Skeletal muscle satellite cell (primary cell): Measurements from ENCODE around the gene ACADSB.

Experiments
- H3K27me3 ChIP-seq: 2 replicates; pipeline ENCODE4 v1.7.0; 2013; ENCODE audit warnings: low read length; ENCODE audit not compliant: control insufficient read depth, insufficient read depth
- H3K36me3 ChIP-seq: 2 replicates; pipeline ENCODE4 v1.7.0; 2013; ENCODE audit warnings: mild to moderate bottlenecking, control low read depth, low read length; ENCODE audit not compliant: insufficient read depth
- H3K4me1 ChIP-seq: 2 replicates; pipeline ENCODE4 v1.7.0; 2013; ENCODE audit warnings: low read length; ENCODE audit not compliant: control insufficient read depth, insufficient read depth
- H3K4me2 ChIP-seq: 2 replicates; pipeline ENCODE4 v1.7.0; 2013; ENCODE audit warnings: mild to moderate bottlenecking, low read length
- H3K4me3 ChIP-seq: 2 replicates; pipeline ENCODE4 v1.7.0; 2013; ENCODE audit warnings: low read length
- H3K9ac ChIP-seq: 2 replicates; pipeline ENCODE4 v1.7.0; 2013; ENCODE audit warnings: mild to moderate bottlenecking, low read depth, low read length, moderate library complexity
- H3K9me3 ChIP-seq: replicated peaks from 2 replicates; pipeline ENCODE4 v1.7.0; 2013; ENCODE audit warnings: mild to moderate bottlenecking, control low read depth, low read length

Gene ACADSB

DNA sequence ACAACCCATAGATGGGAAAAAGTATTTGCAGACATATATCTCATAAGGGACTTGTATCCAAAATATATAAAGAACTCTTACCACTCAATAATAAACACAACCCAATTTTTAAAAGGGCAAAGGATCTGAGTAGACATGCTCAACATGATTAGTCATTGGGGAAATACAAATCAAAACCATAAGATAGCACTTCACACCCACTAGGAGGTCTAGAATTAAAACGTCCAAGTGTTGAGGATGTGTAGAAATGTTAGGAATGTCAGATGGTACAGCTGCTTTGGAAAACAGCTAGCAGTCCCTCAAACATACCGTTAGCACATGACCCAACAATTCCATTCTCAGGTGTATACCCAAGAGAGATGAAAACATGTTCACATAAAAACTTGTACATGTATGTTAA is 20.3 kb upstream of the ACADSB start:
- no peak overlapping the region for H3K9ac ChIP-seq
- no peaks in the 10 kb centered on the region for H3K9me3 ChIP-seq
- H3K4me2 ChIP-seq, result no peak overlapping the region
- no peak overlapping the region for H3K4me3 ChIP-seq
- H3K36me3 ChIP-seq, result peaks cover 16% of the 10 kb centered on the region
- H3K4me1 ChIP-seq, result peaks cover 8% of the 10 kb centered on the region
- no peaks in the 10 kb centered on the region for H3K27me3 ChIP-seq

GRCh38 chr10:122990278-122990677 is 18.5 kb upstream of the ACADSB start:
- no peak overlapping the region for H3K4me3 ChIP-seq
- peaks cover 30% of the 10 kb centered on the region for H3K36me3 ChIP-seq

DNA sequence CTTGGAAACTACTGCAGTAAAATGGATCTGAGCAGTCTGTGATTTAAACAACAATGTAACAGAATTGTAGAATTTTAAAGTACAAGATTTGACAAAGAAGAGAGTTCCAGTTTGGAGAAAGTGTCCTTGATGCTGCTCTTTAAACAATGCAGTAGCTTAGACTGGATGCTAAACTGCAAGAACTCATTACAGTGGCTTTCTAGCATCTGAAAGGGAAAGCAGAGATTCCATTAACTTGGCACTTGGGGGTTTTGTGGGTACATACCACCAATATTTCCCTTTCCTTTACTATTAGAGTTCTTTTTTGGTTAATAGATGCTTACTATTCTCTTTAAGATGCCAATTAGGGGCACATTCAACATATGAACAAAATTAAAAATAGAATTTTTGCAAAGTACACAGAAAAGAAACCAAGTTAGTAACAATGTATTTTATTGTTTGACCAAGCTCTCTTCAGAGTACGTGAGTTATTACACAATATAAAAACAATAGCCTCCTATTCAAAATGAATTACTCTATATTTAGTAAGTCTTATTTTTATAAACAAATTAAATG is 16.7 kb upstream of the ACADSB start:
- H3K4me3 ChIP-seq, result no peak overlapping the region
- H3K4me1 ChIP-seq, result peaks cover 8% of the 10 kb centered on the region
- peaks cover 37% of the 10 kb centered on the region for H3K36me3 ChIP-seq
- no peaks in the 10 kb centered on the region for H3K9me3 ChIP-seq
- no peak overlapping the region for H3K4me2 ChIP-seq
- H3K27me3 ChIP-seq, result no peaks in the 10 kb centered on the region
- no peak overlapping the region for H3K9ac ChIP-seq

More at GRCh38 chr10:122990278-122990677, 18.5 kb upstream of the ACADSB start:
- H3K9me3 ChIP-seq, result no peaks in the 10 kb centered on the region
- peaks cover 8% of the 10 kb centered on the region for H3K4me1 ChIP-seq
- no peak overlapping the region for H3K4me2 ChIP-seq
- no peak overlapping the region for H3K9ac ChIP-seq
- H3K27me3 ChIP-seq, result no peaks in the 10 kb centered on the region

GRCh38 chr10:122993797-122994336 is 14.9 kb upstream of the ACADSB start:
- no peaks in the 10 kb centered on the region for H3K27me3 ChIP-seq
- H3K36me3 ChIP-seq, result peaks cover 34% of the 10 kb centered on the region
- H3K4me2 ChIP-seq, result no peak overlapping the region
- H3K9me3 ChIP-seq, result no peaks in the 10 kb centered on the region
- no peak overlapping the region for H3K4me3 ChIP-seq
- peaks cover 8% of the 10 kb centered on the region for H3K4me1 ChIP-seq
- no peak overlapping the region for H3K9ac ChIP-seq

DNA sequence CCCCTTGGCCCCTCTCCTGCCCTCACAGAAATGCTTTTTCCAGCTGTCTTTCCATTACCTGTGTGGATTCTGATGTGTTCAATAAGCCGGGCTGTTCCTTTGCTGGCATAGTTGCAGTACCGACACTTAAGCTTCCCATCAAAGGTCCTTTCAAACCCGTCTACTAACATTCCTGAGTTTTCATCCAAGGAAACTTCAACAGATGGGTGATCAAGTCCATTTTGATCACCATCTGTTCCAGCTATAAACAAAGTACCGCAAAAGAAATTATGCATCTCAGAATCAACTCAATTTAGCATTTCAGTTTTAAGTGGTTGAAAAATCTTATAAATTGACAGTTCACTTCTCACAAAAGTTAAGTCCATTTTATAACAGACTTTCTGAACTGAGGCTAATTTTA is 12.9 kb upstream of the ACADSB start:
- Histone ChIP-seq H3K4me3 (no peak overlapping the region), H3K4me1 (no peaks in the 10 kb centered on the region), H3K27me3 (no peaks in the 10 kb centered on the region), H3K4me2 (no peak overlapping the region), H3K9ac (no peak overlapping the region), H3K36me3 (peaks cover 33% of the 10 kb centered on the region), H3K9me3 (no peaks in the 10 kb centered on the region)

DNA sequence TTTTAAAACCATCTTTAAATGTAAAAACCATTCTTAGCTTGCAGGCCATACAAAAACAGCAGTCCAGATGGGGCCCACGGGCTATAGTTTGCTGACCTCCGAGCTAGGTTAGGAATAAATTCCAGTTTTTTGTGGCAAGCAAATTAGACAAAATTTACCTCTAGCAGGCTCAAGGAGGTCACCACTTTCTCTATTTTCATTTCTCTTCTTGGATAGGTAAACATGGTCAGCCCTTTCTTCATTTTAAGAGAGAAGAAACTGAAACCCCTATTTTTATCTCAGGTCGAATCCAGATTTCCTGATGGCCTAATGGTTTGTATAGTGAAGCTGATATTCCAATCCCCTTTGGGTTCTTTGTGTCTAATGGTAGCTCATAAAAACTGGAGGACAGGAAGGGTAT is 10.9 kb upstream of the ACADSB start:
- Histone ChIP-seq H3K9ac (no peak overlapping the region), H3K4me2 (no peak overlapping the region), H3K4me3 (no peak overlapping the region), H3K4me1 (no peaks in the 10 kb centered on the region), H3K9me3 (no peaks in the 10 kb centered on the region), H3K27me3 (no peaks in the 10 kb centered on the region), H3K36me3 (peaks cover 22% of the 10 kb centered on the region)

DNA sequence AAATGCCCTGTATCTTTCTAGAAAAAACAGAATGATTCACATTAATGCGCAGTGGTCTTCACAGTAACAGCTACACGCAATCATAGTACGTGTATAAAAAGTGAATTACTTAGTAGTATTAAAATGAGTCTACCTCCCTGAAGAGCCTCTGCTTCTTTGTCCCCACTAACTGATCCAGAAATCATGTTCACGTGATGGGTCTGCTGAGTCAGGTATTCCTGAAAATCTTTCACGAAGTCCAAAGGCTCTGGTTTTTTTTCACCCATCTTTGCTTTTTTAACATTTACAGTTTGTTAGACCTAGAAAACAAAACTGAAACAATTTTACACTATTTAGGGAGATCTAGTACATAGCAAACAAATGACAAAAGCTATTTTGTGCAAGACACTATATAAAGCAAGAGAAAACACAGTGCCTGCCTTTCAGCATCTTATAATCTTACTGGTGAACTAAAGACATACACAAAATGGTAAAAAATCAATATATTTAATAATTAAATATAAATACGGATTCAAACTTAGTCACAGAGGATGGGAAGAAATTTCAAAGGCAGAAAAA is 10.4 kb upstream of the ACADSB start:
- peaks cover 22% of the 10 kb centered on the region for H3K36me3 ChIP-seq

DNA sequence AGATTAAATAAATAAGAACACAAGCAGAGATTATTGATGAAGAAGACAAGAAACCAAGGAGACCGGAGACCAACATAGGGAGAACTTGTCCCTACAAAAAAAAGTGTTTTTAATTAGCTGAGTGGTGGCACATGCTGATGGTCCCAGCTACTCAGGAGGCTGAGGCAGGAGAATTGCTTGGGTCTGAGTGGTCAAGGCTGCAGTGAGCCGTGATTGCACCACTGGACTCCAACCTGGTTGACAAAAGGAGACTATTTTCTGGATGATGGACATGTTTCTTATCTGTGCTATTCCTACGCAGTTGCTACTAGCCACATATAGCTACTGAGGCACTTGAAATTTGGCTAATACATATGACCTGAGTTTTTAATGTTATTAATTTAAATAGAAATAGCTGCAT is 9.9 kb upstream of the ACADSB start:
- Histone ChIP-seq H3K4me2 (no peak overlapping the region), H3K4me3 (no peak overlapping the region), H3K9ac (no peak overlapping the region), H3K36me3 (peaks cover 19% of the 10 kb centered on the region), H3K27me3 (no peaks in the 10 kb centered on the region), H3K9me3 (no peaks in the 10 kb centered on the region), H3K4me1 (no peaks in the 10 kb centered on the region)

More for the DNA sequence above, 10.4 kb upstream of the ACADSB start:
- no peak overlapping the region for H3K4me2 ChIP-seq
- H3K9ac ChIP-seq, result no peak overlapping the region
- H3K27me3 ChIP-seq, result no peaks in the 10 kb centered on the region
- H3K9me3 ChIP-seq, result no peaks in the 10 kb centered on the region
- H3K4me3 ChIP-seq, result no peak overlapping the region
- H3K4me1 ChIP-seq, result no peaks in the 10 kb centered on the region

DNA sequence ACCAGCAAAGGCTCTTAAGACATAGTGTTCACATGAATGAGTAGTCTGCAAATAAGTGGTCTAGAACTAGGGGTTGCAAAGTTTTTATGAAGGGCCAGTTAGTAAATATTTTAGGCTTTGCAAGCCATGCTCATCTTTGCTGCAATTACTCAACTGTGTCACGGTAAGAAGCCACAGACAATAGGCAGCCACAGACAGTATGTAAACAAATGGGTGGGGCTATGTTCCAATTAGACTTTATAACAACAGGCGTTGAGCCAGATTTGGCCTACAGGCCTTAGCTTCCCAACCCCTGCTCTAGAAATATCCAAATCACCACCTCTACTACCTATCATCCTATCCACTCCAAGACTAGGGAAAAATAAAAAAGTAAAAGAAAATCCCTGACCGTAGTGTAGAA is 9.5 kb upstream of the ACADSB start:
- Histone ChIP-seq H3K4me1 (no peaks in the 10 kb centered on the region), H3K4me2 (no peak overlapping the region), H3K36me3 (peaks cover 15% of the 10 kb centered on the region), H3K27me3 (no peaks in the 10 kb centered on the region), H3K9ac (no peak overlapping the region), H3K4me3 (no peak overlapping the region), H3K9me3 (no peaks in the 10 kb centered on the region)

DNA sequence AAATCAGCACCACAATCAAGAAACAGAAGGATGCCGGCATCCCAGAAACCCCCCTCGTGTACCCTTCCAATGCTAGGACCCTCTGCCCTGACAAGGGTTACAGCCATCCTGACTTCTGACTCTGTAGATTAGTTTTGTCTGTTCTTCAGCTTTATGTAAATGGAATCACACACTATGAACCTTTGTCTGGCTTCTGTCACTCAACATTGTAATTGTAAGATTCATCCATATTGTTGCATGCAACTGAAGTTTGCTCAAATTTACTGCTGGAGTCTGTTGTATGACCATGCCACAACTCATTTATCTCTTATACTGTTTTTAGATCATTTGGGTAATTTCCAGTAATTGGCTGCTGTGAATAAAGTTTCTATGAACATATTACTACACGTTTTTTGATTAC is 8.7 kb upstream of the ACADSB start:
- Histone ChIP-seq H3K9ac (no peak overlapping the region), H3K4me2 (no peak overlapping the region), H3K4me1 (no peaks in the 10 kb centered on the region), H3K9me3 (no peaks in the 10 kb centered on the region), H3K36me3 (peaks cover 10% of the 10 kb centered on the region), H3K4me3 (no peak overlapping the region), H3K27me3 (no peaks in the 10 kb centered on the region)

DNA sequence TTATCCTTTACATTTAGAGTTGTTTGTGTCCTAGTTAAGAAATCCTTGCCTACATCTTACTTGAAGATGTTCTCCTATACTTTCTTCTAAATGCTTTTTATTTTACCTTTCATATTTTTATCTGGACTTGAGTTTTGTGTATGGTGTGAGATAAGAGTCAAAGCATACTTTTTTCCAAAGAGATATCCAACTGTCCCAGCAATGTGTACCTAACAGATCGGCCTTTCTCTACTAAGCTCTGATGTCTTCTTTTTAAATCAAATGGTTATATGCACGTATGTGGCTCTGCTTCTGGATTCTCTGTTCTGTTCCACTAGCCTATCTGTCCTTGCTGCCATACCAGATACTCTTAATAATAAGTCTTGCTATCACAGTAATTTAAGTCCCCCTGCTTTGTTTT is 7.4 kb upstream of the ACADSB start:
- Histone ChIP-seq H3K9me3 (no peaks in the 10 kb centered on the region), H3K4me1 (no peaks in the 10 kb centered on the region), H3K4me3 (no peak overlapping the region), H3K4me2 (no peak overlapping the region), H3K27me3 (no peaks in the 10 kb centered on the region), H3K9ac (no peak overlapping the region), H3K36me3 (no peaks in the 10 kb centered on the region)

GRCh38 chr10:123004298-123004697 is 4.5 kb upstream of the ACADSB start:
- H3K4me2 ChIP-seq, result no peak overlapping the region
- peaks cover 11% of the 10 kb centered on the region for H3K4me1 ChIP-seq
- H3K36me3 ChIP-seq, result no peaks in the 10 kb centered on the region
- H3K4me3 ChIP-seq, result no peak overlapping the region
- H3K9ac ChIP-seq, result no peak overlapping the region
- no peaks in the 10 kb centered on the region for H3K9me3 ChIP-seq
- no peaks in the 10 kb centered on the region for H3K27me3 ChIP-seq
